Liver (tissue), 3 donors: ENCODE data around the gene DNAJC7.

ENCODE experiments used
- EGR1 ChIP-seq, 2 donors: IDR thresholded peaks; 2 replicates each; pipeline ENCODE4 v1.6.1; 2016 to 2018; ENCODE audit warnings: antibody characterized with exemption in 2 of 2, low read depth in 2 of 2
- FOXA1 ChIP-seq: IDR thresholded peaks from 2 replicates; pipeline ENCODE4 v1.6.1; 2016; ENCODE audit warnings: antibody characterized with exemption
- RAD21 ChIP-seq, 2 donors: IDR thresholded peaks; 2 replicates each; pipeline ENCODE4 v1.6.1; 2016; ENCODE audit warnings: antibody characterized with exemption in 2 of 2, mild to moderate bottlenecking in 2 of 2
- RXRA ChIP-seq, 2 donors: IDR thresholded peaks; 2 replicates each; pipeline ENCODE4 v1.6.1; 2017 to 2018; ENCODE audit warnings: antibody characterized with exemption in 2 of 2, mild to moderate bottlenecking in 1 of 2
- SP1 ChIP-seq: IDR thresholded peaks from 2 replicates; pipeline ENCODE4 v1.6.1; 2018; ENCODE audit warnings: antibody characterized with exemption, mild to moderate bottlenecking
- TAF1 ChIP-seq: conservative IDR thresholded peaks from 2 replicates; pipeline ENCODE4 v1.6.1; 2016; ENCODE audit warnings: antibody characterized with exemption, mild to moderate bottlenecking
- TF ChIP-seq, protein P1 (sequence below): fragments of 150-350 bp; IDR thresholded peaks from 2 replicates; pipeline ENCODE4 v1.5.1; 2017; ENCODE audit warnings: improper control_type of control experiment, low read depth, low read length; ENCODE audit not compliant: missing input control
- TF ChIP-seq, protein P2 (sequence below): IDR thresholded peaks from 2 replicates; pipeline ENCODE4 v1.6.1; 2016; ENCODE audit warnings: antibody characterized with exemption
- TF ChIP-seq, protein P3 (sequence below): IDR thresholded peaks from 2 replicates; pipeline ENCODE4 v1.6.1; 2016; ENCODE audit warnings: antibody characterized with exemption
- TF ChIP-seq, protein P4 (sequence below): IDR thresholded peaks from 2 replicates; pipeline ENCODE4 v1.6.1; 2016; ENCODE audit warnings: antibody characterized with exemption, mild to moderate bottlenecking
- TF ChIP-seq, protein P5 (sequence below): IDR thresholded peaks from 2 replicates; pipeline ENCODE4 v1.6.1; 2016; ENCODE audit warnings: antibody characterized with exemption
- donor health status: healthy.
- donor health status: healthy.

DNA sequence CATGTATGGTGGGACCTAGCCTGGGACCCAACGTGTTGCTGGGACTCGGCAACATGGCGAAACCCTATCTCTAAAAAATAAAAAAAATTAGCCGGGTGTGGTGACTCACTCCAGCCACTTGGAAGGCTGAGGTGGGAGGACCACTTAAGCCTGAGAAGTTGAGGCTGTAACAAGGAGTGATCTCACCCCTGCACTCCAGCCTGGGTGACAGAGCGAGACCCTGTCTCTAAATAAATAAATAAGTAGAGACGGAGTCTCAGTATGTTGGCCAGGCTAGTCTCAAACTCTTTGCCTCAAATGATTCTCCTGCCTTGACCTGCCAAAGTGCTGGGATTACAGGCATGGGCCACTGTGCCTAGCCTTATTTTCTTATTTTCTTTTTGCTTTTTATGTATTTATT, 60.7 kb downstream of the DNAJC7 start:
- TF ChIP-seq, protein P1, sequence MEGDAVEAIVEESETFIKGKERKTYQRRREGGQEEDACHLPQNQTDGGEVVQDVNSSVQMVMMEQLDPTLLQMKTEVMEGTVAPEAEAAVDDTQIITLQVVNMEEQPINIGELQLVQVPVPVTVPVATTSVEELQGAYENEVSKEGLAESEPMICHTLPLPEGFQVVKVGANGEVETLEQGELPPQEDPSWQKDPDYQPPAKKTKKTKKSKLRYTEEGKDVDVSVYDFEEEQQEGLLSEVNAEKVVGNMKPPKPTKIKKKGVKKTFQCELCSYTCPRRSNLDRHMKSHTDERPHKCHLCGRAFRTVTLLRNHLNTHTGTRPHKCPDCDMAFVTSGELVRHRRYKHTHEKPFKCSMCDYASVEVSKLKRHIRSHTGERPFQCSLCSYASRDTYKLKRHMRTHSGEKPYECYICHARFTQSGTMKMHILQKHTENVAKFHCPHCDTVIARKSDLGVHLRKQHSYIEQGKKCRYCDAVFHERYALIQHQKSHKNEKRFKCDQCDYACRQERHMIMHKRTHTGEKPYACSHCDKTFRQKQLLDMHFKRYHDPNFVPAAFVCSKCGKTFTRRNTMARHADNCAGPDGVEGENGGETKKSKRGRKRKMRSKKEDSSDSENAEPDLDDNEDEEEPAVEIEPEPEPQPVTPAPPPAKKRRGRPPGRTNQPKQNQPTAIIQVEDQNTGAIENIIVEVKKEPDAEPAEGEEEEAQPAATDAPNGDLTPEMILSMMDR: no peak
- TF ChIP-seq TAF1 (no peak), RXRA (IDR thresholded peaks at IDR 0.05) (no peak), SP1 (no peak), FOXA1 (no peak), RAD21 (IDR thresholded peaks at IDR 0.05) (no peak), EGR1 (IDR thresholded peaks at IDR 0.05; ENCODE audit: low read depth in 2 of 2) (no peak)
- TF ChIP-seq, protein P2, sequence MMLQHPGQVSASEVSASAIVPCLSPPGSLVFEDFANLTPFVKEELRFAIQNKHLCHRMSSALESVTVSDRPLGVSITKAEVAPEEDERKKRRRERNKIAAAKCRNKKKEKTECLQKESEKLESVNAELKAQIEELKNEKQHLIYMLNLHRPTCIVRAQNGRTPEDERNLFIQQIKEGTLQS: no peak
- TF ChIP-seq, protein P3, sequence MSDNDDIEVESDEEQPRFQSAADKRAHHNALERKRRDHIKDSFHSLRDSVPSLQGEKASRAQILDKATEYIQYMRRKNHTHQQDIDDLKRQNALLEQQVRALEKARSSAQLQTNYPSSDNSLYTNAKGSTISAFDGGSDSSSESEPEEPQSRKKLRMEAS: no peak
- TF ChIP-seq, protein P4, sequence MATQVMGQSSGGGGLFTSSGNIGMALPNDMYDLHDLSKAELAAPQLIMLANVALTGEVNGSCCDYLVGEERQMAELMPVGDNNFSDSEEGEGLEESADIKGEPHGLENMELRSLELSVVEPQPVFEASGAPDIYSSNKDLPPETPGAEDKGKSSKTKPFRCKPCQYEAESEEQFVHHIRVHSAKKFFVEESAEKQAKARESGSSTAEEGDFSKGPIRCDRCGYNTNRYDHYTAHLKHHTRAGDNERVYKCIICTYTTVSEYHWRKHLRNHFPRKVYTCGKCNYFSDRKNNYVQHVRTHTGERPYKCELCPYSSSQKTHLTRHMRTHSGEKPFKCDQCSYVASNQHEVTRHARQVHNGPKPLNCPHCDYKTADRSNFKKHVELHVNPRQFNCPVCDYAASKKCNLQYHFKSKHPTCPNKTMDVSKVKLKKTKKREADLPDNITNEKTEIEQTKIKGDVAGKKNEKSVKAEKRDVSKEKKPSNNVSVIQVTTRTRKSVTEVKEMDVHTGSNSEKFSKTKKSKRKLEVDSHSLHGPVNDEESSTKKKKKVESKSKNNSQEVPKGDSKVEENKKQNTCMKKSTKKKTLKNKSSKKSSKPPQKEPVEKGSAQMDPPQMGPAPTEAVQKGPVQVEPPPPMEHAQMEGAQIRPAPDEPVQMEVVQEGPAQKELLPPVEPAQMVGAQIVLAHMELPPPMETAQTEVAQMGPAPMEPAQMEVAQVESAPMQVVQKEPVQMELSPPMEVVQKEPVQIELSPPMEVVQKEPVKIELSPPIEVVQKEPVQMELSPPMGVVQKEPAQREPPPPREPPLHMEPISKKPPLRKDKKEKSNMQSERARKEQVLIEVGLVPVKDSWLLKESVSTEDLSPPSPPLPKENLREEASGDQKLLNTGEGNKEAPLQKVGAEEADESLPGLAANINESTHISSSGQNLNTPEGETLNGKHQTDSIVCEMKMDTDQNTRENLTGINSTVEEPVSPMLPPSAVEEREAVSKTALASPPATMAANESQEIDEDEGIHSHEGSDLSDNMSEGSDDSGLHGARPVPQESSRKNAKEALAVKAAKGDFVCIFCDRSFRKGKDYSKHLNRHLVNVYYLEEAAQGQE: no peak
- TF ChIP-seq, protein P5, sequence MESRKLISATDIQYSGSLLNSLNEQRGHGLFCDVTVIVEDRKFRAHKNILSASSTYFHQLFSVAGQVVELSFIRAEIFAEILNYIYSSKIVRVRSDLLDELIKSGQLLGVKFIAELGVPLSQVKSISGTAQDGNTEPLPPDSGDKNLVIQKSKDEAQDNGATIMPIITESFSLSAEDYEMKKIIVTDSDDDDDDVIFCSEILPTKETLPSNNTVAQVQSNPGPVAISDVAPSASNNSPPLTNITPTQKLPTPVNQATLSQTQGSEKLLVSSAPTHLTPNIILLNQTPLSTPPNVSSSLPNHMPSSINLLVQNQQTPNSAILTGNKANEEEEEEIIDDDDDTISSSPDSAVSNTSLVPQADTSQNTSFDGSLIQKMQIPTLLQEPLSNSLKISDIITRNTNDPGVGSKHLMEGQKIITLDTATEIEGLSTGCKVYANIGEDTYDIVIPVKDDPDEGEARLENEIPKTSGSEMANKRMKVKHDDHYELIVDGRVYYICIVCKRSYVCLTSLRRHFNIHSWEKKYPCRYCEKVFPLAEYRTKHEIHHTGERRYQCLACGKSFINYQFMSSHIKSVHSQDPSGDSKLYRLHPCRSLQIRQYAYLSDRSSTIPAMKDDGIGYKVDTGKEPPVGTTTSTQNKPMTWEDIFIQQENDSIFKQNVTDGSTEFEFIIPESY: no peak
